Fibroblast of skin of back (primary cell): ENCODE measurements around the gene DEFB114.

Experiments used
- DNase-seq: peaks from one replicate; pipeline ENCODE4 v3.0.0-alpha.2; 2013

Gene DEFB114

GRCh38 chr6:49935387-49935786 lies 28.6 kb downstream of the DEFB114 start:
- no peak for DNase-seq

GRCh38 chr6:49934770-49935169 lies 29.2 kb downstream of the DEFB114 start:
- no peak for DNase-seq

DNA sequence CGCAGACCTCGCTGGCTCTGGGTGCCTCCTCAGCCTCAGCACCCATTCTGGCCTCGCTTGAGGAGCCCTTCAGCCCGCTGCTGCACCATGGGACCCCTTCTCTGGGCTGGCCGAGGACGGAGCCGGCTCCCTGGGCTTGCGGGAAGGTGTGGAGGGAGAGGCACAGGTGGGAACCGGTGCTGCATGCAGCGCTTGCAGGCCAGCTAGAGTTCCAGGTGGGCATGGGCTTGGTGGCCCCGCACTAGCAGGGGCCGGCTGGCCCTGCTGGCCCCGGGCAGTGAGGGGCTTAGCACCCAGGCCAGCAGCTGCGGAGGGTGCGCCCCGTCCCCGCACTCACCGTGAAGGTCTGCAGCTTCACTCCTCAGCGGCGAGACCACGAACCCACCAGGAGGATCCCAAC lies 30.4 kb downstream of the DEFB114 start:
- no peak for DNase-seq

DNA sequence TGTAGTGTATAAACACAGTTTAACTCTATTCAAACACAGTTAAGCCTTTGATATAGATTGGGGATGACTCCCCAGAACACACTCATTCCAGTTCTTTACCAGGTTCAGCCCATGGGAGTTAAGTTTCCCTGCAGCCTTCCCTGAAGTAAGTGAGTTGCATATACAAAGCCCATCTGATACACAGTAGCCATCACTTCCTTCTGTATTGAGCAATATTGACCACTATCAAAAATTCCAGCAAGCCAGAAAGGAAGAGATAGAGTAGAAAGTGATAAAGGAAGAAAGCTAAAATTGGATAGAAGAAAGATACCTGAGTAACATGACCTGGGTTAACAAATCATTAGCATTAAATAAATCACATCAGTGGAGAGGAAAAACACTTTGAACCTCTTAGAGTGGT lies 34.6 kb downstream of the DEFB114 start:
- DNase-seq, result no peak

DNA sequence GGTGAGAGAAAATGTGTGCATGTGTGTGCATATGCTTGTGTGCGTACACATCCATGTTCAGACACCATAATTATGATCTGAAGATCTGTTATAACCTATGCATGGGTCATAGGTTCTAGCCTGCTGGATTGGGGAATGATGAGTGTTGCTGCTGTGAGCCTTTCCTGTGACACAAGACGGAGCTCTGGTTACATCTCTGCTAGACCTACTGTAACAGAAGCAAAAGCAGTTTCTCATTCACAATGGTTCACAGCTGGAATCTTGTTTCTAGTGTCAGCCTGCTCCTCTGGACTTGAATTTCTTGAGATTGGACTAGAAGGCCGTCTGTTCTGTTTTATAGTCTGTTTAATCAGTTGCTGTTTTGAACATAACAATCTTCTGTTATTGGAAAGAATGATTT lies 40.1 kb downstream of the DEFB114 start:
- DNase-seq, result no peak

GRCh38 chr6:49919935-49920644 lies 43.9 kb downstream of the DEFB114 start:
- no peak for DNase-seq

- DNase-seq, result no peak
These were observed 44.7 kb downstream of the DEFB114 start for GRCh38 chr6:49919261-49919660.

- no peak for DNase-seq
These were observed 45.2 kb downstream of the DEFB114 start for GRCh38 chr6:49918787-49919186.

DNA sequence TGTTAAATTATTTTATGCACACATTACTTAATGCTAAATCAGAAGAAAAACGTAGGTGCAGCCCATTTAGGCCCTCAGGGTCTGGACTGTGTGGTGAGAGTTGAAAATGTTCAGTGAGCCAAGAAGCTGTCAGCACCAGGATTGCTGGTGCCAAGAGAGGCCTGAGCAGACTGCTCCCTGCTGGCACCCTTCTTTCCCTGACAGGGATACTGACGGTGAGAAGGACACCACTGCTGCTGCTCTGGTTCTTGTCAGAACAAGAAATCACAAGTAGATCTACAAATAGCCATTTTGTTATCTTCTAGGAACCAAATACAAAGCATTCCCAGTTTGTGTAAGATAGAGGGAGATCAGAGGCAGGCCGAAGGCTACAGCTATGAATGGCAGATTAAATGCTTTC lies 48.9 kb downstream of the DEFB114 start:
- DNase-seq, result no peak

- no peak for DNase-seq
These were observed 50.2 kb downstream of the DEFB114 start for GRCh38 chr6:49913636-49914375.

GRCh38 chr6:49912196-49912595 lies 51.8 kb downstream of the DEFB114 start:
- DNase-seq, result no peak

DNA sequence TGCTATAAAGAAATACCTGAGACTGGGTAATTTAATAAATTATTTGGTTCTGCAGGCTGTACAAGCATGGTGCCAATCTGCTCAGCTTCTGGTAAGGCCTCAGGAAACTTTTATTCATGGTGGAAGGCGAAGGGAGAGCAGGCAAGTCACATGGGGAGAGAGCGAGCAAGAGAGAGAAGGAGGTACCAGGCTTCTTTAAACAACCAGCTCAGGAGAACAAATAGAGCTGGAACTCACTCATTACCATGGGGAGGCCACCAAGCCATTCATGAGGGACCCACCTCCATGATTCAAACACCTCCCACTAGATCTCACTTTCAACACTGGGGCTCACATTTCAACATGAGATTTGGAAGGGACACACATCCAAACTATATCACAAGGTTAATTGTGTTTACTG lies 52.7 kb downstream of the DEFB114 start:
- no peak for DNase-seq
